GM21717 (cell line): Measurements from ENCODE around the gene VAV2.

Experiments used
- ATAC-seq: cut with Tn5 transposase; IDR thresholded peaks from one replicate; pipeline ENCODE4 v1.9.1; 2021; ENCODE audit warnings: mild to moderate bottlenecking, moderate library complexity; ENCODE audit not compliant: unreplicated experiment

VAV2 gene

GRCh38 chr9:133735415-133735775 lies 256.7 kb downstream of the VAV2 start:
- ATAC-seq: no peak

DNA sequence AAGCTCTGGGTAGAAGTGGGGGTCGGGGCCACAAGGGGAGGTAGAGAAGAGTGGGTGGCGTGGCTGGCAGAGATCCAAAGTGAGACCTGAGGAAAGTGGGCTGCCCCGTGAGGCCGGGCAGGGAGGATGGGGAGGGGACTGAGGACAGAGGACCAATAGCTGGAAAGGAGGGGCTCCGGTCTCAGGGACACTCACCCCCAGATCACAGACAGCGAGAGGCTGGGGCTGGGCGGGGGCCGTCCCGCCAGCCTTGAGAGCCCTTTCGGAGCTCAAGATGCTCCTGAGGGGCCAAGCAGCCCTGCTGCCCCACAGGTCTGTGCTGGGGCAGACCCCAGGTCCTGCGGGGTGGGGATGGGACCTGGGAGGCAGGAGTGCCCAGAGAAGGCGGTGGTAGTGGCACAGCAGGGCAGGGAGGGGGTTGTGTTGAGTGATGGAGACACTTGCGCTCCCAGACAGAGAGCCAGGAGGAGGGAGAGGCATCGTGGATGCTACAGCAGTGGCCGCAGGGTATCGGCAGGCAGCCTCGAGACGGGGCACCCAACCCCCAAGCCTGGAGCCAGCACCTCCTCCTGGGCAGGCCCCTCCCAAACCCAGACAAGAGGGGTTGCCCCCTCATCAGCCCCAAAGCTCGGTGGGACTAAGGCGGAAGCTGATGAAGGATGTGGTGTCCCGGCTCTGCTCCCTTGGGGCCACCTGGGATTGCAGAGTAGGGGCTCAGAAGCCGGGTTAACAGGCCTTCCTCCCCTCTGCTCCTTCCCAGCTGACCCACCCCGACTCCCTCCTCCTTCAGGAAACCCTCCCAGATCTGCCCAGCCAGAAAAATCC lies 257.3 kb downstream of the VAV2 start:
- ATAC-seq: no peak

DNA sequence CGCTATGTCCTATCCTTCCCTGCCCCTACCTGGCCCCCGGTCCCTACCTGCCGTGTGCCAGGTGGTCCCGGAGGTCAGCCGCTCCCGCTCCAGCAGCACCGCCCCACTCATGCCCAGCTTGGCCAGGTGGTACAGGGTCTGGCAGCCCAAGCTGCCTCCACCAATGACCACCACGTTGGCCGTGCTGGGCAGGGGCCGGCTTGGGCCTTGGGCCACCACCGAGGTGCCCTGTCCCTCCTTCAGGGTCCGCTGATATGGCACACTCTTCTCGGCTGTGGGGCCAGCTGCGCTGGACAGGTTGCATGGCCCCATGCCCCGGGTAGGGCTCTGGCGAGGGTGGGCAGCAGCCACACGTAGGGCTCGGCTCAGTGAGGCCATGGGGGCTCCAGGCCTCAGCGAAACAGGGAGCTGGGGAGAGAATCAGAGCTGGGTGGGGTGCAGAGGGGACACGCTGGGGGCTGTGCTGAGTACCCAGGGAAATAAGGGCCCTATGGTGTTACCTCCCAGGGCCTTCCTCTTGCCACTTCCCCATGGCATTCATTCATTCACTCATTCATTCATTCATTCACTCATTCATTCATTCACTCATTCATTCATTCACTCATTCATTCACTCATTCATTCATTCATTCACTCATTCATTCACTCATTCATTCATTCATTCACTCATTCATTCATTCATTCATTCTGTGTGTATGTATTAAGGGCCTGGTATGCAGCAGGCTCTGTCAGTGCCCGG lies 258.2 kb downstream of the VAV2 start:
- ATAC-seq: no peak

GRCh38 chr9:133733421-133733795 lies 258.7 kb downstream of the VAV2 start:
- no peak for ATAC-seq

DNA sequence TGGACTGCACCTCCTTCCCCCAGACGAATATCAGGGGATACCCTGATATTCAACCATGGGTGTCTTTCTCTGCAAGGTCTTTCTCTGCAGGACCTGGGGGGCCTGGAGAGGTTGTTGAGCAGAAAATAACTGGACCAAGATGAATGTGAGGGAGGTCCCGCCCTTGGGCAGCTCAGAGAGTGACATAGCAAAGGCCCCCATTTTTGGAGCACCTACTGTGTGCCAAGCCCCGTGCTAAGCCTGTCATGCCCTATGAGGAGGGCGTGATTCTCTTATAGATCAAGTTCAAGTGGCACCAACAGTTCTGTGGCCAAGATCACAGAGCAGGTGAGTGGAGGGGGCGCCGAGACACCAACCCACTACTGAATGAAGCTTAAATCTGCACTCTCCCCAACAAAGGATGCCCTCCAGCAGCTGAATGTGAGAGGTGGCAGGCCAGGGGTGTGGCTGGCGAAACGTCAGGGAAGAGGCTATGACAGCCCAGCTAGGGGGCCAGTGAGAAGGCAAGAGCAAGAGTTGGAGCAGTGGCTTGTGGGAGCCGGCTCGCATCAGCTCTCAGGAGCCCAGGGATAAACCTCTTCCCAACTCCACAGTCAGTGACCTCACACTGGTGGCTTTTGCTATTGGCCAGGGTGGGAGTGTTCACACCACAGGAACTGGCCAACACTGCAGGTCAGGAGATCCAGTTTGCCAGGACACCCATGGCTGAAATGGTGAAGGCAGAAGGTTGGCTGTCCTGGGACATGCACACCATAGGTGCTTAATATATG lies 259.3 kb downstream of the VAV2 start:
- ATAC-seq: no peak

- ATAC-seq: no peak
Measured at GRCh38 chr9:133731876-133732638, 260.1 kb downstream of the VAV2 start.

GRCh38 chr9:133730994-133731715 lies 261.0 kb downstream of the VAV2 start:
- ATAC-seq: no peak

DNA sequence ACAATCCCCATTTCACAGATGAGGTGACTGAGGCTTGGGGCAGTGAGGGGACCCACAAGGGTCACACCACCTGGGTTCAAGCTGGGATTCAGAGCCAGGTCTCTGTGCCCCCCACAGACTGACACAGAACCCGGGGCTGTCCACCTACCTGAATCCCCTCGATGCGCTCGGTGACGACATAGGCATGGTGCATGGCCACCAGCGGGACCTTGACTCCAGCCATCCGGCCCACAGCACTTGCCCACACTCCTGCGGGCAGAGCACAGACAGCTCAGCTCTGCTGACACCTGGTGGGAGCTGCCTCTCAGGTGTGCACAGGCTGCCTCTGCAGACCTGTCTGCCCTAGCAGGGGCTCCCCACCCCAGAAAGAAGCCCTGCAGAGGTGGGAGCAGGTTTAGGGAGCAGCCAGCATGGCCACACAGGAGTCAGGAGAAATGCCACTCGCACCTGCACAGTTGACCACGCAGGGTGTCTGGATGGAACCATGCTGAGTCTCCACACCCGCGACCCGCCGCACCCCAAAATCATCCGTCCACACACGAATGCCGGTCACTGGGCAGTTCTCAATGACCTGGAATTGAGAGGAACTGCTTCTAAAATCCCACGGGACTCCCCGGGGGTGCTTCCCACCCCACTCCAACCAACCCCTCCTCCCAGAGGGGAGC lies 262.4 kb downstream of the VAV2 start:
- no peak for ATAC-seq

- no peak for ATAC-seq
Measured at GRCh38 chr9:133728856-133729616, 263.1 kb downstream of the VAV2 start.

GRCh38 chr9:133727876-133728441 lies 264.2 kb downstream of the VAV2 start:
- no peak for ATAC-seq

DNA sequence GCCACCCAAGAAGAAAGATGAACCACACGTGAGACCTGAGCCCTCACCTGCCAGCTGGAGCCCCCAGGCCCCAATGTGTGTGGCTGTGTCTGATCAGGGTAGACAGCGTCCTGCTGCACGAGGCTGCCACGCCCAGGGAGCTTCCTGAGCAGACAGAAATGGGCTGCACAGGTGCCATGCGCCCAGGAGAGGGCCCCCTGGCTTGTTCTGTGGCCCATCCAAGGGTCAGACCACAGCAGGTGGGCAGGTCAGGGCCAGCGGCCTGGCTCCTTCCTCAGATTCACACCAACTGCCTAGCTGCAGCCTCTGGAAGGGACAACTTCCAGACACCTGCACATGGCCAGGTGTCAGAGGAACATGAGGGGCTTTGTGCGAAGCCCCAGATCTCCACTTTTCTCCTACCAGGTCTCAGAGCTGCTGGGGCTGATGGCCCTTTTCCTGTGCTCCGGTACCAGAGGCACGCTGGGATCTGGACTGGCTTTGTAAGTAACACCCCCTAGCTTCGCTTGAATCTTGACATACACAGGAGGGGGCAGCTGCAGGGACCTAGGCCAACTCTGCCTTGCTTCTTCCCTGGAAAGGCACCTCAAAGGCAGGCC lies 264.7 kb downstream of the VAV2 start:
- no peak for ATAC-seq

- no peak for ATAC-seq
Measured at GRCh38 chr9:133726401-133727276, 265.5 kb downstream of the VAV2 start.

- no peak for ATAC-seq
Measured at GRCh38 chr9:133725886-133726285, 266.2 kb downstream of the VAV2 start.

DNA sequence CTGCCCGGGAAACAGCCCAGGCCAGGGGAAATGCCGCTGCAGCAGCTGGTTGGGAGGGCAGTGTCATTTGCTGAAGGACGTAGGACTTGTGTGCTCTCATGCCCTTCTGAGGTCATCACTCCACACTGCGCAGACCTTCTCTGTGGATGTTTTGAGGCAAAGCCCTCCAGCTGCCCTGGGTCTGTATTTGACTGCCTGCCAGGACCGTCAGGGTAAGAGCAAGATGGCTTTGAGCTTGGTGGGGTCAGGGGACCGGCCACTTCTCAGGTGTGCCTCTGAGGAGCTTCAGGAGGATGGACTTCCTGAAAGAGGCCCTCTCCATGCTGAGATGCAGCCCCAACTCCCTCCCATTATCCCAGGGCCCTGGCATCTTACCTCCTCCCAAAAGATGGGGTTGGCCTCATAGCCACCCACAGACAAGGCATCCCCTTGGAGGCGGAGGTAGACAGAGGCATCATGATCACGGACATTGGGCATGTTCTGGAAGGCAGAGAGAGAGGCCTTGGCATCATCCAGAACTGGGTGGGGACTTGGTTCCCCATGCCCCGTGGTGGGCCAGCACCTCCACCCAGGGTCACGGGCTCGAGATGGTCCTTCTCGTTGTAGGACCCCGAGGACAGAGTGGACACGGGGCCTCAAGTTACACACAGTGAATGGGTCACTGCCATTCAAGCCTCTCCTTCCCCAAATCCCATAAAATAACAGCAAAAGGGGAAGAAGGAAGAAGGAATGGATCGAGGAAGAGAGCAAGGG lies 273.4 kb downstream of the VAV2 start:
- ATAC-seq: no peak

GRCh38 chr9:133717113-133718031 lies 274.8 kb downstream of the VAV2 start:
- no peak for ATAC-seq
